Kidney (tissue), 14 donors: ENCODE results near the gene ERAP2. TPM values are rescaled to one million over a fixed set of nuclear protein-coding genes. Genes with fewer than 3 reads are reported as not detected.

ENCODE experiments used
- DNase-seq, 5 donors: peaks; one replicate each; pipeline ENCODE4 v3.0.0-alpha.2; 2013 to 2020
- FAIRE-seq: peaks from 2 replicates; lab custom pipeline; 2012; peaks lifted over from hg19 to GRCh38; lab: Jason Lieb, UNC
- H3K27ac ChIP-seq, 2 donors: one replicate each; pipeline ENCODE4 v1.7.0; 2013; ENCODE audit warnings: low read depth in 2 of 2, low read length in 2 of 2, inconsistent platforms in 1 of 2
- H3K27me3 ChIP-seq: one replicate; pipeline ENCODE4 v1.7.1; 2013; ENCODE audit warnings: low read length, inconsistent platforms; ENCODE audit not compliant: control insufficient read depth, insufficient read depth
- H3K36me3 ChIP-seq, 3 donors: one replicate each; pipeline versions ENCODE4 v1.7.0 to v1.7.1; 2013; ENCODE audit warnings: low read length in 3 of 3, control low read depth in 1 of 3, inconsistent platforms in 1 of 3; ENCODE audit not compliant: insufficient read depth in 3 of 3, control insufficient read depth in 2 of 3
- H3K4me1 ChIP-seq, 3 donors: one replicate each; pipeline versions ENCODE4 v1.7.0 to v1.7.1; 2013; ENCODE audit warnings: low read length in 3 of 3, inconsistent platforms in 1 of 3, low read depth in 1 of 3; ENCODE audit not compliant: control insufficient read depth in 2 of 3, insufficient read depth in 2 of 3
- H3K4me3 ChIP-seq, 3 donors: one replicate each; pipeline versions ENCODE4 v1.7.0 to v1.8.1; 2013; ENCODE audit warnings: low read length in 3 of 3, control low read depth in 1 of 3, inconsistent platforms in 1 of 3
- H3K9ac ChIP-seq, 3 donors: one replicate each; pipeline versions ENCODE4 v1.7.0 to v1.7.1; 2013; ENCODE audit warnings: low read length in 3 of 3, control low read depth in 1 of 3, inconsistent platforms in 1 of 3
- H3K9me3 ChIP-seq, 3 donors: one replicate each; pipeline versions ENCODE4 v1.7.0 to v1.7.1; 2013; ENCODE audit warnings: low read length in 3 of 3, control low read depth in 1 of 3, inconsistent platforms in 1 of 3; ENCODE audit not compliant: control insufficient read depth in 2 of 3, insufficient read depth in 1 of 3
- CTCF ChIP-seq: IDR thresholded peaks from 3 replicates; pipeline ENCODE4 v1.5.1; 2012; ENCODE audit warnings: mild to moderate bottlenecking, moderate library complexity, borderline replicate concordance; ENCODE audit not compliant: insufficient read depth; ENCODE audit errors: extremely low read depth
- intact Hi-C: fragments of 100-400 bp; cut with DNase I; formaldehyde crosslinking; loops from one replicate; pipeline ENCODE4 v1.11.1; 2022
- polyA plus RNA-seq: library from polyadenylated mRNA; stranded (reverse); fragments of 350-450 nt; fragmentation: Illumina TruSeq; extraction: RNeasy Lipid Tissue Mini Kit (QIAGEN cat#74804); gene quantifications from one replicate; pipeline ENCODE4 v1.2.3, GENCODE V29; 2014; ENCODE audit warnings: low read depth, low replicate concordance; ENCODE audit not compliant: insufficient read depth
- total RNA-seq: library from RNA; stranded (reverse); fragmentation: NEBNext Ultra II Directional; extraction: Animal tissue kit (Norgen Biotek cat#: 25700); gene quantifications from one replicate; pipeline ENCODE4 v1.2.1, GENCODE V29; 2021
- donor health status: control.
- donor health status: control.
- donor health status: control.
- donor health status: control.
- donor health status: control.
- donor health status: DM: yes; HTN: yes; CAD: no.
- donor health status: Normal renal cell carcinoma (clear cell type).

Gene ERAP2
- total and polyA plus RNA-seq, 2 donors from 2014 or later: 8.2 to 13.8 TPM

GRCh38 chr5:96935559-96936430 lies 59.5 kb downstream of the ERAP2 start, which contains the start of gene LNPEP:
Gene LNPEP (plus strand): TSS chr5:96936080. CDS start chr5:96936156, 76 bp downstream.
- no peaks in the 10 kb centered on the region for H3K36me3 ChIP-seq
- no peaks in the 10 kb centered on the region for H3K27me3 ChIP-seq
- TF ChIP-seq CTCF: no peak
- peak; percentile 98 to 99 (median 98) for DNase-seq
- H3K27ac ChIP-seq: peak within 1 kb of the TSS; percentile 97 to 99
- peak within 1 kb of the TSS; percentile 87 to 93 (median 93) for H3K9ac ChIP-seq
- no peaks in the 10 kb centered on the region for H3K9me3 ChIP-seq
- peak within 1 kb of the TSS; percentile 90 to 92 (median 91) for H3K4me3 ChIP-seq
- no peak for FAIRE-seq
- peaks cover 3 to 16% (median 16%) of the 10 kb centered on the region in 3 donors for H3K4me1 ChIP-seq
- intact Hi-C loops: no loop called here

GRCh38 chr5:96936431-96937320 lies 60.4 kb downstream of the ERAP2 start:
- no peak for TF ChIP-seq CTCF
- Histone ChIP-seq H3K27me3 (no peaks in the 10 kb centered on the region), H3K36me3 (no peaks in the 10 kb centered on the region), H3K4me3 (peak overlapping the region; percentile 73 to 90 (median 78)), H3K9me3 (no peaks in the 10 kb centered on the region), H3K4me1 (peaks cover 3 to 16% (median 16%) of the 10 kb centered on the region in 3 donors), H3K27ac (peak overlapping the region; percentile 90 to 97), H3K9ac (peak overlapping the region; percentile 45 to 86 (median 82))
- no peak for FAIRE-seq
- intact Hi-C loops: no loop called here
- peak; percentile 54 to 85 (median 63) for DNase-seq

GRCh38 chr5:96940586-96940985 lies 64.3 kb downstream of the ERAP2 start:
- H3K36me3 ChIP-seq: no peaks in the 10 kb centered on the region
- peaks cover 3 to 6% (median 5%) of the 10 kb centered on the region in 3 donors for H3K4me1 ChIP-seq
- intact Hi-C loops: no loop called here
- no peak overlapping the region for H3K9ac ChIP-seq
- H3K4me3 ChIP-seq: no peak overlapping the region
- H3K9me3 ChIP-seq: no peaks in the 10 kb centered on the region
- no peak overlapping the region for H3K27ac ChIP-seq
- FAIRE-seq (no peak), DNase-seq (no peak)
- no peaks in the 10 kb centered on the region for H3K27me3 ChIP-seq
- no peak for TF ChIP-seq CTCF
